Ureter (tissue), 1 donor: ENCODE data around the gene ZNF503. TPM values are rescaled to one million over a fixed set of nuclear protein-coding genes. Genes with fewer than 3 reads are reported as not detected.

Source experiments
- DNase-seq: peaks from one replicate; pipeline ENCODE4 v3.0.0-alpha.2; 2020; ENCODE audit warnings: low spot score
- total RNA-seq: library from RNA; stranded (reverse); gene quantifications from one replicate; pipeline ENCODE4 v1.2.4, GENCODE V29; 2023
- donor health status: DM: yes; HTN: yes; CAD: no.

Gene ZNF503, protein sequence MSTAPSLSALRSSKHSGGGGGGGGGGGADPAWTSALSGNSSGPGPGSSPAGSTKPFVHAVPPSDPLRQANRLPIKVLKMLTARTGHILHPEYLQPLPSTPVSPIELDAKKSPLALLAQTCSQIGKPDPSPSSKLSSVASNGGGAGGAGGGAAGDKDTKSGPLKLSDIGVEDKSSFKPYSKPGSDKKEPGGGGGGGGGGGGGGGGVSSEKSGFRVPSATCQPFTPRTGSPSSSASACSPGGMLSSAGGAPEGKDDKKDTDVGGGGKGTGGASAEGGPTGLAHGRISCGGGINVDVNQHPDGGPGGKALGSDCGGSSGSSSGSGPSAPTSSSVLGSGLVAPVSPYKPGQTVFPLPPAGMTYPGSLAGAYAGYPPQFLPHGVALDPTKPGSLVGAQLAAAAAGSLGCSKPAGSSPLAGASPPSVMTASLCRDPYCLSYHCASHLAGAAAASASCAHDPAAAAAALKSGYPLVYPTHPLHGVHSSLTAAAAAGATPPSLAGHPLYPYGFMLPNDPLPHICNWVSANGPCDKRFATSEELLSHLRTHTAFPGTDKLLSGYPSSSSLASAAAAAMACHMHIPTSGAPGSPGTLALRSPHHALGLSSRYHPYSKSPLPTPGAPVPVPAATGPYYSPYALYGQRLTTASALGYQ
- total RNA-seq = 25.2 TPM

- DNase-seq = peak; percentile 98
Observed at GRCh38 chr10:75401569-75402485, at the start of gene ZNF503. TSS of gene ZNF503 (minus strand) at chr10:75401764. CDS start at chr10:75401419, 345 bp downstream.

DNA sequence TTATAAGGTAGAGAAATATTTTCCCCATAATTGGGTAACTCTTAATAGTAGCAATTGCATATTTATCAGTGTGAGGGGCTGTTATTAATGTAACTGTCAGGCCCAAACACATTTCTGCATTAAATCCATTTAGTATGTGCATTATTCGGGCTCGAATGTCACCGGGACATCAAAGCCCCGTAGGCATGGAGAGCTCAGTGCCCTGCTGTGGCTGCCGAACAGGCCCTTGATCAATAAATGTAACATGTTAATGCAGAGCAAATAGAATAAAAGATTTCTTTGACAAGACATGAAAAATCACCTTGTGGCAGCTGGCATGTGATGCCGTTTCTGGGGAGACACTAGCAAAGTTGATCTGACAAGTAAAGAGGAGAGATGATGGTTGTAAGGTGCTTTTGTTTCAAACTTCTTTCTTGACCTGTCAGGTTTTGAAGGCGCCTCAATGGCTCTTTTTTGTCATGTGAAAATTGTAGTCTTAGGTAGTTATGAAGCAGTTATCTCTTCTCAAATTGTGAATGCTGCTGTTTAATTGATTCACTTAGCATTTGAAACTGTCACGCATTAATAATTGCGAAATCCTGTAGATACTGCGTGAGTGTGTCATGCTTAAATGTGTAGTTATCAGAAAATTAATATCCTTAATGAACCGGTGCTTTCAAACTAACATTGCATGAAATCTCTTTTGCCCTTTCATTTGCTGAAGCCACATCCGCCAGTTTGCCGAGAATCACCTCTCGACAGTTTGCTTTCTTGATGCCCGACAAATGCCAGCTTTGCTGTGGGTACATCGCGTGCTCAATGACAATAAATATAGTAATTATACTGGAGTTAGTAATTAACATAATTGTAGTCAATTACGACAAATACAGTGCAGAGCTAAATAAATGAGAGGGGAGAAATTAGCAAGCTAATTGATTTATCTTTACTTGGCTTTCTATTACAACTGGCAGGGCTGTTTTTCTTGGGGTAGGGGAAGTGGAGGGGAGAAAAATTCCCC lies 49.4 kb upstream of the ZNF503 start:
- DNase-seq = no peak

DNA sequence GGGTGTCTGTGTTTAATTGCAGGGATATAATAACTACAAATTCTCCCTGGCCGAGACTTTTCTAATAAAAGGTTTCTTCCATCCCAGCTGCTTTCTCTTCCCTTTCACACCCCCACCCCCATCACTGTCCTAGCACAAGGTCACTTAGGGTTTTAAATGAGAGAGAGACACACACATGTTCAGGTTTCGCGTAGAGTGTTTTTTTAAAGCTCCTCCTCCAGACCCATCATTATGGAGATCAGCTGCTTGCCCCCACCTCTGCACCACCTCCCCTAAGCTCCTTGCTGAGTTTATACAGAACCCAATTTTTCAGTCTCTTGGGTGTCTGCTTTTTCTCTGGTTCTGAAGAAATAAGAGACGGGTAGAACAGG lies 48.5 kb upstream of the ZNF503 start:
- no peak for DNase-seq

DNA sequence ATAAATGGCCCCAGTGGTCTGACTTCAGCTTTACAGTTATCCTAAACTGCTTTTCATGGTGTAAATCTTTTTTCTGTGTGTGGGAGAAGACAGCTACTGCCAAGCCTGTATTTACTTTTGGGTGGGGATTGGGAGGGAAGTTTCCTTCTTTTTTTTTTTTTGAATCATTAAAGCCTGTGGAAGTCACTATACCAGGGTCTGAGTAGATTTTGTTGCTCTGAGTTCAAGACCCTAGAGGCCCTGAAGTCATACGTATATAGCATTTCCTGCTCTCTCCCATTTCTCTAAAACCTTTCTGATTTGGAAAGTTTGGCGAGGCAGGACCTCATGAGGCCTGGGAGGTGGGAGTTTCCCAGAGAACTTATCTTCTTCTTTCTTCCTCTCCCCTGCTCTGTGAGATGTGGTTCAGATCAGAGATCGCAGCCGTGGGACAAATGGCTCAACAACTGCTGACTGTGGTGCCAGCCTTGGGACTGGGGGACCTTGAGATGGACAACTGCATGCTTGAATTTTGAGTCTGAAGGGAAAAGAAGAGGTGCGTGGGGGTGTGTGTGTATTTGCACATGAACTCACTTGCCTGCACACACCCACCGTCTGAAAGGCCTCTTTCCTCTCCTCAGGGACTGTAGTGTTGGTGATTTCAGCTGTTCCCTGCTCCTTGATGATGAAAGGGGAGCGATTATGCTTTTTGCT lies 48.0 kb upstream of the ZNF503 start:
- no peak for DNase-seq

- no peak for DNase-seq
Observed at GRCh38 chr10:75448166-75448565, 46.6 kb upstream of the ZNF503 start.

DNA sequence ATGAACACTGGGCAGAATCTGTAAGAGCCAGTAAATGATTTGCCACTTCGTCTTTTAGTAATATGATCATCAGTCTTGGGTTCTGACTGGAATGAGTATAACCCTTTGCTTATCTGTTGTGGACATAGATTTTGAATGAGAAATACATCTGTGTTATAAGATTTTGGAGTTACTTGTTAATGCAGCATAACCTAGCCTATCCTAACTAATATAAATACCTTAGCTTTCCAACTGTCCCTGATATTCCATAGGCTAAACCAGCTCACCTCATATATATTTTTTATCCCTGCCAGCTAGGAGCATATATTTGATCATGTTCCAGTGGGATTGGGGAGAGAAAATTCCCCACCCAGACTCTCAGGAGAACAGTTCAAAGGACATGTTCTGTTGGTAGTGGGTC lies 44.9 kb upstream of the ZNF503 start:
- no peak for DNase-seq

DNA sequence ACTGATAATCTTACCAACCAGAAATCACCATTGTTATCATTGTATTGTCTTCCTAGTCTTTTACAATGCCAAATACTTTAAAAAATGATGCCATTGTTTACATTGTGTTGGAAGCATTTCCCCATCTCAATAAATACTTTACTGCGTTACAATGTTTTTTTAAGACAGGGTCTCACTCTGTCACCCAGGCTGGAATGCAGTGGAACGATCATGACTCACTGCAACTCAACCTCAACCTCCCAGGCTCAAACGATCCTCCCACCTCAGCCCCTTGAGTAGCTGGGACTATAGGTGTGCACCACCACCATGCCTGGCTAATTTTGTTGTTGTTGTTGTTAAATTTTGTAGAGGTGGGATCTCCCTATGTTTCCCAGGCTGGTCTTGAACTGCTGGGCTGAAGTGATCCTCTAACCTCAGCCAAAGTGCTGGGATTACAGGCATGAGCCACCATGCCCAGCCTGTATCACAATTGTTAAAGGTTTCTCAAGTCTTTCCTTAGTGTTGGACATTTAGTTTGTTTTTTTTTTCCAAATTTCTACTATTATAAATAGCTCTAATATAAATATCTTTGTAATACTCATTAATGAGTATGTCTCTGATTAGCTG lies 43.3 kb upstream of the ZNF503 start:
- no peak for DNase-seq

GRCh38 chr10:75443362-75443761 lies 41.8 kb upstream of the ZNF503 start:
- DNase-seq = no peak

DNA sequence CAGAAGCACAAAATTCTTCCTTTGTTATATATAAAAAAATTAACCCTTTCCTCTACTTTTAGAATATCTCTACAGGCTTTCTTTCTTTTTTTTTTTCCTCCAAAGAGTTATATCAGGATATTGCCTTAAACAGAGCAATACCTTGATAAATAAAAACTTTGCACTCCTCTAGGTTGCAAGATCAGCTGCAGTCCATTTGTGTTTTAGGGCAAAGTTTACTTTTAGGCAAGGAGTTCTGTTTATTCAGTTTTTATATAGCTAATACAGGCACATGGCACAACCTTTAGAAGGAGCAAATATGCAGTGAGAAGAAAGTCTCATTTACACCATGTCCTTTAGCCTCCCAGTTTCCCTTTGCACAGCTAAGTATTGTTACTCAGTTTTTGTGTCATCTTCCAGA lies 40.1 kb upstream of the ZNF503 start:
- no peak for DNase-seq

- no peak for DNase-seq
Observed at GRCh38 chr10:75441196-75441595, 39.6 kb upstream of the ZNF503 start.

GRCh38 chr10:75440271-75440793 lies 38.8 kb upstream of the ZNF503 start:
- no peak for DNase-seq

DNA sequence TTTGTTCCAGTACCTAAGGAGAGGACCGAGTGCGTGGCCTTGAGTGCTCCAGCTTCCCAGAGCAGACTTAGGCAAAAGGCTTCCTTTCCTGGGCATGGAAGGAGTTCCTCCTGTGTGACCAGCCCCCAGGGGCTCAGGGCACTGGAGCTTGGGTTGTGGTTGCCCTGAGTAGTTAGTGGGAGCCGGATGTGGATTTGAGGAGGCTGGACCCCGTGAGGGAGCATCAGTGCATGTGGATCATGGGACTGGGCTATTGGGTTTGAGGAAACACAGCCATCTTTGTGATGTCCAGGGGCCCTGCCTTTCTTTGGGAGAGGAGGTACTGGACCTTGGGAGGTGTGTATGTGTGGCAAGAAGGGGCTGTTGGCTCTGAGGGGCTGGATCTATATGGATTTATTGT lies 38.2 kb upstream of the ZNF503 start:
- no peak for DNase-seq

DNA sequence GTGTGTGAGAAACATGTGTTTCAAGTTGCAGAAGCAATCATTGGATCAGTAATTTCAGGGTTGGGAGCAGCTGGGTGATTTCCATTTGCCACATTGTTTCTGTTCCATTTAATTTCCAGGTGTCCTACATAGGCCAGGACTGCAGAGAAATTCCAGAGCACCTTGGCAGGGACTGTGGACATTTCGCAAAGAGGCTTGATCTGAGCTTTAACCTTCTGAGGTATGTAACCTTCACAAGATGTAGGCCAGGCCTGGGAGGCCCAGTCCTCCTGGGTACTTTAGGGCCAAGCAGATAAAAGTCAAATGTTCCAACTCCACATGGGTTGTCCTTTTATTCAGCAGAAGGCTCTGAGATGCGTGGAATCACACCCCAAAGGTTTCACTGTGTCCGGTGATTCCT lies 36.7 kb upstream of the ZNF503 start:
- DNase-seq = no peak

- no peak for DNase-seq
Observed at GRCh38 chr10:75437693-75438092, 36.1 kb upstream of the ZNF503 start.

- no peak for DNase-seq
Observed at GRCh38 chr10:75436896-75437295, 35.3 kb upstream of the ZNF503 start.

DNA sequence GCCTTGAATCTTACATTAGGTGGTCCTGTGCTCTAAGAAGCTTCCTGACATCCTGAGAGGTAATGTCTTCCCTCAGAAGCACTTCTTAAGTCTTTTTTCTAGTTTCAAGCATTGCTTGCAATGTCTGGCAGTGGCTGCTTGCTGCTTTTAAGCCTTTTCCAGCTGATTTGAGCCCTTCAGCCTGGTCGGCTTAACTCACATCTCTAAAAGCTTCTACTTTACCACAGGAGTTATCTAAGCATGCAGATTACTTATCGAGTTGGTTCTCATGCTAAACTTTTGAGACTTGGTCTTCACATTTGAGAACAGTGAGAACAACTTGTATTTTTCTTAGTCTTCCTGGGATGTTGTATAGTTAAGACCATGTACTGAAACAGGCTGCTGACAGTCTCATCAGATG lies 33.7 kb upstream of the ZNF503 start:
- DNase-seq = no peak

DNA sequence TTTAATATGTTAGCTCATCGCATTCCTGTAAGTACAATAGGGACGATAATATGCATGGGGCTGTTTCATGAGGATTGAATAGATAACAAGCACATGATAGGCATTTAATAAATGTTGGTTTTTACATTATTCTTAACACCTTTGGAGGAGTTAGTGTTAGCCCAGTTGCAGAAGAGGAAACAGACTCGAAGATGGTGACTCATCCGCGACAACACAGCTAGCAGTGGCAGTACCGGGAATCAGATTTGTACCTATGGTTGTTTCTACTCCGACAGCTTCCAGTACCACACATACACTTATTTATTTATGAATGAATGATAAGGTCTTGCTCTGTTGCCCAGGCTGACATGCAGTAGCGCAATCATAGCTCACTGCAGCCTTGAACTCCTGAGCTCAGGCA lies 32.7 kb upstream of the ZNF503 start:
- DNase-seq = no peak

- no peak for DNase-seq
Observed at GRCh38 chr10:75433216-75433615, 31.7 kb upstream of the ZNF503 start.

DNA sequence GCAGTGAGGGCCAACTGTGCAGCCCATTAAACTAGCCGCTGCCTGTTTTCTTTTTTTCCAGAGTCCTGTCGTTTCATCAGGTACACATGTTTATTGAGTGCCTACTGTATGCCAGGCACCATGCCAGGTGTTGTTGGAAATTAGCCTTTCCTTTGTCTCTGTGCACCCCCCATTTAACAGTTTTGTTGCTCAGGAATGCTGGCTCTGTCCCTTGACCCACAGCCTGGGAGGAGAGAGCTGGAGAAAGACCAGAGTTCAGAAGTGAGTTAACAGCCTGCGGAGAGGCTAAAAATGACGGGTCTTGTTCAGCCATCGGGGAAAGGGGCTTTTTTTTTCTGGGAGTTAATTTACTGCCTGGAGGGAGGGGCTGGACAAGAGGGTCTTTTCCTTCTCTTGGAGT lies 31.2 kb upstream of the ZNF503 start:
- DNase-seq = no peak

DNA sequence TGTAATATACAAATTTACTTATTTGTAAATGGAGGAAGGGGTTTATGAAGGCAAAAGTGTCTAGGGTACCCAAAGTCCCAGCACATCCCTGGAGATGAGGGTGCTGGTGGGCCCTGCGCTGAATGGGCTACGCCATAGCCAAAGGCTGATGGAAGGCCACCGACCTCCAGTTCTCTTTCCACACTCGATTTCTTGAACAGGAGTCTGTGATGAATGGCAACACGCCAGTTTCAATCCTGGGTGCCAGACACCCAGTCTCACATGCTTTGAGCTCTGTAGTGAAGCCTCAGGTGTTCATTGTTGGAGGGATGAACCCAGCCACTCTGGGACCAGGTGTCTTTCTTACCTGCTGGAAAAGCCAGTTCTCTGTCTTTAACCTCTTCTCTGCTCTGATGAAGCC lies 30.6 kb upstream of the ZNF503 start:
- DNase-seq = no peak
